Stimulated activated CD4-positive, alpha-beta T cell treated with anti-CD3 and anti-CD28 coated beads, Interleukin-2, amount 100 ng/mL, for 4 hours (primary cell): ENCODE data around the gene SHD.

ENCODE experiments used
- DNase-seq: peaks from one replicate; pipeline ENCODE4 v3.0.0-alpha.2; 2020; ENCODE audit warnings: low read depth

SHD gene

GRCh38 chr19:4327252-4327876 is 48.3 kb downstream of the SHD start:
- DNase-seq, result peak; percentile 75

GRCh38 chr19:4327877-4328242 is 48.8 kb downstream of the SHD start:
- DNase-seq, result no peak

GRCh38 chr19:4328243-4328990 is 49.4 kb downstream of the SHD start:
- DNase-seq, result peak; percentile 99

- DNase-seq, result peak; percentile 47
Observed at GRCh38 chr19:4328991-4329681, 50.1 kb downstream of the SHD start.

- DNase-seq, result no peak
Observed at GRCh38 chr19:4329858-4330257, 50.8 kb downstream of the SHD start.

GRCh38 chr19:4334929-4335570 is 56.0 kb downstream of the SHD start:
- no peak for DNase-seq

GRCh38 chr19:4337906-4338440 is 58.9 kb downstream of the SHD start:
- DNase-seq, result no peak

- DNase-seq, result no peak
Observed at GRCh38 chr19:4338441-4339355, 59.6 kb downstream of the SHD start, which contains the start of gene STAP2. TSS of gene STAP2 (minus strand) at chr19:4338827. CDS start at chr19:4338753, 74 bp downstream.
